Peyer's patch (tissue), 4 donors: ENCODE measurements around the gene DNAJC30.

ENCODE experiments used
- POLR2A ChIP-seq, 2 donors: fragments of 450-650 bp; IDR thresholded peaks; one replicate each; pipeline ENCODE4 v1.5.1; 2017; ENCODE audit warnings: antibody characterized with exemption in 2 of 2, mild to moderate bottlenecking in 2 of 2, moderate library complexity in 2 of 2
- TF ChIP-seq, protein P1 (sequence below), 6 experiments: fragments of 450-650 bp in 4 of 6; fragments of 200-600 bp in 2 of 6; sonication (generic) in 1 of 6; IDR thresholded peaks; one replicate each; pipeline ENCODE4 v1.5.1; 2017 to 2019; ENCODE audit warnings: antibody characterized with exemption in 6 of 6, mild to moderate bottlenecking in 3 of 6, moderate library complexity in 1 of 6

- no peak for TF ChIP-seq POLR2A (IDR thresholded peaks at IDR 0.05)
- TF ChIP-seq, protein P1, sequence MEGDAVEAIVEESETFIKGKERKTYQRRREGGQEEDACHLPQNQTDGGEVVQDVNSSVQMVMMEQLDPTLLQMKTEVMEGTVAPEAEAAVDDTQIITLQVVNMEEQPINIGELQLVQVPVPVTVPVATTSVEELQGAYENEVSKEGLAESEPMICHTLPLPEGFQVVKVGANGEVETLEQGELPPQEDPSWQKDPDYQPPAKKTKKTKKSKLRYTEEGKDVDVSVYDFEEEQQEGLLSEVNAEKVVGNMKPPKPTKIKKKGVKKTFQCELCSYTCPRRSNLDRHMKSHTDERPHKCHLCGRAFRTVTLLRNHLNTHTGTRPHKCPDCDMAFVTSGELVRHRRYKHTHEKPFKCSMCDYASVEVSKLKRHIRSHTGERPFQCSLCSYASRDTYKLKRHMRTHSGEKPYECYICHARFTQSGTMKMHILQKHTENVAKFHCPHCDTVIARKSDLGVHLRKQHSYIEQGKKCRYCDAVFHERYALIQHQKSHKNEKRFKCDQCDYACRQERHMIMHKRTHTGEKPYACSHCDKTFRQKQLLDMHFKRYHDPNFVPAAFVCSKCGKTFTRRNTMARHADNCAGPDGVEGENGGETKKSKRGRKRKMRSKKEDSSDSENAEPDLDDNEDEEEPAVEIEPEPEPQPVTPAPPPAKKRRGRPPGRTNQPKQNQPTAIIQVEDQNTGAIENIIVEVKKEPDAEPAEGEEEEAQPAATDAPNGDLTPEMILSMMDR (IDR thresholded peaks at IDR 0.05) = no peak
These were observed 7.4 kb upstream of the DNAJC30 start for GRCh38 chr7:73690646-73691045.
